GM23248 (cell line): Measurements from ENCODE around the gene RPF1. TPM values are rescaled to one million over a fixed set of nuclear protein-coding genes. Genes with fewer than 3 reads are reported as not detected.
"Not testable (repeated sequence)": the region's sequence is repeated elsewhere in the genome, so short reads cannot be mapped to it uniquely, and the experiment has no call there.

Experiments used
- DNase-seq: peaks from one replicate; pipeline ENCODE4 v3.0.0-alpha.2; 2015
- H2AFZ ChIP-seq: fragments of 200-600 bp; sonication (generic); 2 replicates; pipeline ENCODE4 v1.6.1; 2016; ENCODE audit warnings: antibody characterized with exemption
- H3F3A ChIP-seq: fragments of 200-600 bp; sonication (generic); 2 replicates; pipeline ENCODE4 v1.6.1; 2016; ENCODE audit warnings: mild to moderate bottlenecking, antibody characterized with exemption, mixed run types; ENCODE audit not compliant: insufficient read depth
- H3K27ac ChIP-seq: fragments of 200-600 bp; sonication (generic); 2 replicates; pipeline ENCODE4 v1.5.1; 2016; ENCODE audit warnings: mild to moderate bottlenecking
- H3K27me3 ChIP-seq: fragments of 200-600 bp; sonication (generic); replicated peaks from 2 replicates; pipeline ENCODE4 v1.6.1; 2016; ENCODE audit warnings: mild to moderate bottlenecking; ENCODE audit not compliant: insufficient read depth
- H3K36me3 ChIP-seq: fragments of 200-600 bp; sonication (generic); 2 replicates; pipeline ENCODE4 v1.6.1; 2016; ENCODE audit warnings: low read depth, mild to moderate bottlenecking
- H3K4me1 ChIP-seq: fragments of 200-600 bp; sonication (generic); 2 replicates; pipeline ENCODE4 v1.6.1; 2016; ENCODE audit warnings: mild to moderate bottlenecking; ENCODE audit not compliant: insufficient read depth
- H3K4me2 ChIP-seq: fragments of 200-600 bp; sonication (generic); one replicate; pipeline ENCODE4 v1.6.1; 2016; ENCODE audit warnings: mild to moderate bottlenecking; ENCODE audit not compliant: unreplicated experiment
- H3K4me3 ChIP-seq: fragments of 200-600 bp; sonication (generic); 2 replicates; pipeline ENCODE4 v1.5.1; 2016; ENCODE audit warnings: mild to moderate bottlenecking
- H3K79me2 ChIP-seq: fragments of 200-600 bp; sonication (generic); 2 replicates; pipeline ENCODE4 v1.6.1; 2016; ENCODE audit warnings: mild to moderate bottlenecking; ENCODE audit not compliant: insufficient read depth
- H3K9ac ChIP-seq: fragments of 200-600 bp; sonication (generic); 2 replicates; pipeline ENCODE4 v1.6.1; 2016; ENCODE audit warnings: mild to moderate bottlenecking
- H3K9me2 ChIP-seq: fragments of 200-600 bp; sonication (generic); 2 replicates; pipeline ENCODE4 v1.6.1; 2016; ENCODE audit warnings: mixed run types, mild to moderate bottlenecking, moderate library complexity; ENCODE audit not compliant: insufficient read depth
- H3K9me3 ChIP-seq: fragments of 200-600 bp; sonication (generic); one replicate; pipeline ENCODE4 v1.6.1; 2017; ENCODE audit warnings: low read depth
- H4K20me1 ChIP-seq: fragments of 200-600 bp; sonication (generic); 2 replicates; pipeline ENCODE4 v1.6.0; 2016; ENCODE audit not compliant: insufficient read depth
- EZH2 ChIP-seq: fragments of 200-600 bp; sonication (generic); IDR thresholded peaks from 2 replicates; pipeline ENCODE4 v1.6.1; 2018; ENCODE audit warnings: antibody characterized with exemption, mild to moderate bottlenecking; ENCODE audit not compliant: insufficient read depth, poor library complexity, severe bottlenecking
- EZH2phosphoT487 ChIP-seq: fragments of 200-600 bp; sonication (generic); IDR thresholded peaks from 2 replicates; pipeline ENCODE4 v1.6.1; 2018; ENCODE audit warnings: antibody characterized with exemption, moderate library complexity, mild to moderate bottlenecking, low read depth; ENCODE audit not compliant: insufficient read depth
- WGBS, 2 experiments: methylation state at CpG; one replicate each; pipeline ENCODE4 v1.1.6; 2015 to 2017; ENCODE audit warnings: low lambda C conversion rate in 2 of 2, low coverage in 1 of 2; ENCODE audit errors: missing lambda C conversion rate in 2 of 2; 5-methylcytosine and 5-hydroxymethylcytosine counted together
- in situ Hi-C: fragments of 300-500 bp; cut with MboI; formaldehyde crosslinking; loops from 2 replicates; pipeline ENCODE4 v1.15.0; 2020
- polyA plus RNA-seq: library from polyadenylated mRNA; unstranded; fragments of >200 nt; fragmentation: Nextera tagmentation; extraction: Ambion mirVana; gene quantifications from 2 replicates; pipeline ENCODE4 v1.2.1, GENCODE V29; 2016
- total RNA-seq: library from RNA; depleted of rRNA; stranded (reverse); fragments of >200 nt; shearing (Covaris generic); gene quantifications from 2 replicates; pipeline ENCODE4 v1.2.3, GENCODE V29; 2014

Gene RPF1
- total and polyA plus RNA-seq, 2 experiments from 2014 or later, result 29.6 to 33.0 TPM

GRCh38 chr1:84448704-84449103, 30.4 kb upstream of the RPF1 start:
- not testable (repeated sequence) for H3K27me3 ChIP-seq, H2AFZ ChIP-seq, H3K79me2 ChIP-seq, H3F3A ChIP-seq, H3K9ac ChIP-seq, H3K27ac ChIP-seq, DNase-seq, H4K20me1 ChIP-seq, H3K36me3 ChIP-seq, H3K4me3 ChIP-seq, H3K4me1 ChIP-seq, H3K9me3 ChIP-seq, H3K4me2 ChIP-seq, H3K9me2 ChIP-seq
- 82 to 84% methylated on average over 3 of the region's 3 CpGs for WGBS, 2 experiments
- in situ Hi-C loops, result loop anchor here (10.0 kb wide), 1 partner anchor 326 kb away; no protein-coding TSS in a partner anchor

GRCh38 chr1:84450910-84451309, 28.2 kb upstream of the RPF1 start:
- in situ Hi-C loops, result no loop called here
- Histone ChIP-seq H3K4me2 (no peak overlapping the region), H2AFZ (peak overlapping the region; percentile 10; the same call in 1 of the 2 replicates), H3K9me3 (no peaks in the 10 kb centered on the region), H3F3A (no peaks in the 10 kb centered on the region), H3K9ac (no peak overlapping the region), H3K79me2 (no peaks in the 10 kb centered on the region), H3K4me3 (no peak overlapping the region), H4K20me1 (no peaks in the 10 kb centered on the region), H3K4me1 (0 out of 2 replicates have a peak, but pooled peaks cover 3% of the 10 kb centered on the region), H3K36me3 (no peaks in the 10 kb centered on the region), H3K27ac (no peak overlapping the region), H3K27me3 (no peaks in the 10 kb centered on the region), H3K9me2 (no peaks in the 10 kb centered on the region)
- DNase-seq, result peak; percentile 61
- TF ChIP-seq EZH2phosphoT487, result no peak
- no peak for TF ChIP-seq EZH2
- 25 to 45% methylated on average over 2 of the region's 2 CpGs for WGBS, 2 experiments

- no peaks in the 10 kb centered on the region for H3K36me3 ChIP-seq
- no peaks in the 10 kb centered on the region for H3F3A ChIP-seq
- DNase-seq, result no peak
- no peaks in the 10 kb centered on the region for H4K20me1 ChIP-seq
- H3K27ac ChIP-seq, result no peak overlapping the region
- 44 to 50% methylated on average over 3 of the region's 3 CpGs for WGBS, 2 experiments
- H3K9me2 ChIP-seq, result no peaks in the 10 kb centered on the region
- no peak overlapping the region for H3K4me3 ChIP-seq
- H3K4me2 ChIP-seq, result no peak overlapping the region
- in situ Hi-C loops, result no loop called here
- no peak overlapping the region for H2AFZ ChIP-seq
- H3K9me3 ChIP-seq, result no peaks in the 10 kb centered on the region
- H3K9ac ChIP-seq, result no peak overlapping the region
- H3K79me2 ChIP-seq, result no peaks in the 10 kb centered on the region
- 0 out of 2 replicates have a peak, but pooled peaks cover 3% of the 10 kb centered on the region for H3K4me1 ChIP-seq
- no peak for TF ChIP-seq EZH2
- H3K27me3 ChIP-seq, result no peaks in the 10 kb centered on the region
Measured at GRCh38 chr1:84452436-84452835, 26.6 kb upstream of the RPF1 start.

- Histone ChIP-seq H3K27ac (no peak overlapping the region), H3K9ac (no peak overlapping the region), H3K4me3 (no peak overlapping the region), H3K9me3 (no peaks in the 10 kb centered on the region), H4K20me1 (no peaks in the 10 kb centered on the region), H3K79me2 (no peaks in the 10 kb centered on the region), H3K4me2 (no peak overlapping the region), H2AFZ (no peak overlapping the region), H3K27me3 (no peaks in the 10 kb centered on the region), H3K9me2 (no peaks in the 10 kb centered on the region), H3K4me1 (no peaks in the 10 kb centered on the region), H3F3A (no peaks in the 10 kb centered on the region), H3K36me3 (no peaks in the 10 kb centered on the region)
- DNase-seq, result no peak
- TF ChIP-seq EZH2phosphoT487 (no peak), EZH2 (no peak)
- WGBS, 2 experiments, result 25% methylated on average over 1 of the region's 1 CpG
- in situ Hi-C loops, result no loop called here
Measured at GRCh38 chr1:84462118-84462517, 16.9 kb upstream of the RPF1 start.

GRCh38 chr1:84467298-84467697, 11.8 kb upstream of the RPF1 start:
- no peaks in the 10 kb centered on the region for H4K20me1 ChIP-seq
- no peak overlapping the region for H3K4me2 ChIP-seq
- TF ChIP-seq EZH2 (no peak), EZH2phosphoT487 (no peak)
- H3K79me2 ChIP-seq, result no peaks in the 10 kb centered on the region
- no peaks in the 10 kb centered on the region for H3K9me2 ChIP-seq
- no peaks in the 10 kb centered on the region for H3K27me3 ChIP-seq
- in situ Hi-C loops, result no loop called here
- no peaks in the 10 kb centered on the region for H3F3A ChIP-seq
- H3K9ac ChIP-seq, result no peak overlapping the region
- no peak overlapping the region for H3K27ac ChIP-seq
- H3K9me3 ChIP-seq, result no peaks in the 10 kb centered on the region
- H3K4me3 ChIP-seq, result no peak overlapping the region
- H2AFZ ChIP-seq, result no peak overlapping the region
- no peaks in the 10 kb centered on the region for H3K4me1 ChIP-seq
- DNase-seq, result no peak
- no peaks in the 10 kb centered on the region for H3K36me3 ChIP-seq
